Peyer's patch (tissue), 4 donors: Measurements from ENCODE around the gene IMMP2L.

Experiments
- POLR2A ChIP-seq, 2 donors: fragments of 450-650 bp; IDR thresholded peaks; one replicate each; pipeline ENCODE4 v1.5.1; 2017; ENCODE audit warnings: antibody characterized with exemption in 2 of 2, mild to moderate bottlenecking in 2 of 2, moderate library complexity in 2 of 2
- TF ChIP-seq, protein P1 (sequence below), 6 experiments: fragments of 450-650 bp in 4 of 6; fragments of 200-600 bp in 2 of 6; sonication (generic) in 1 of 6; IDR thresholded peaks; one replicate each; pipeline ENCODE4 v1.5.1; 2017 to 2019; ENCODE audit warnings: antibody characterized with exemption in 6 of 6, mild to moderate bottlenecking in 3 of 6, moderate library complexity in 1 of 6

DNA sequence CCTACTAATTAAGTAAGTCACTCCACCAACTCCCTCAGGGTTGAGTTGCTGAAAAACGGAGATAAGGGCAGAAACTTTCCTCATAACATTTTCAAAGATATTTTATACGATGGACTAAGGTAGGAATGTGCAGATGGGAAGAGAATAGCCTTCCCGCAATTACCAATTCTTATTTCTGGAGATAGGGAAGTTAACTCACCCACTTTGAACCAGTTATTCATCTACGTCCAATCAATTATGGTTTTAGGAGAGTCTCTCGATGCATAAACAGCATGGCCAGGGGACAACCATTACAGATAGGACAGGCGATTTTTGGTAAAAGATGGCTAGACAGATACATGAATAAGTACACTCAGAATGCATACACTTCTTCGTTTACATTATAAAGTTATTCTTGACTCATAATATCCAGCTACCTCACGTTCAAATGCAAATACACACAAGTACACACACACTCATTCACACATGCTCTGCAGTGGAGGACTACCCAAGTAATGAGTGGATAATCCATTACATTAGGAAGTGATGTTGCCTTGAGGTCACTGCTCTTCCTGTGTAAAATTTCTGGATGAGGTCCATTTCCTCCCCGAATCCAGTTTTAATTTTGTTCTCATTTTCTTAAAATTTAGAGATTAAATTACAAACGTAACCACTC is 25.2 kb upstream of the IMMP2L start:
- TF ChIP-seq, protein P1, sequence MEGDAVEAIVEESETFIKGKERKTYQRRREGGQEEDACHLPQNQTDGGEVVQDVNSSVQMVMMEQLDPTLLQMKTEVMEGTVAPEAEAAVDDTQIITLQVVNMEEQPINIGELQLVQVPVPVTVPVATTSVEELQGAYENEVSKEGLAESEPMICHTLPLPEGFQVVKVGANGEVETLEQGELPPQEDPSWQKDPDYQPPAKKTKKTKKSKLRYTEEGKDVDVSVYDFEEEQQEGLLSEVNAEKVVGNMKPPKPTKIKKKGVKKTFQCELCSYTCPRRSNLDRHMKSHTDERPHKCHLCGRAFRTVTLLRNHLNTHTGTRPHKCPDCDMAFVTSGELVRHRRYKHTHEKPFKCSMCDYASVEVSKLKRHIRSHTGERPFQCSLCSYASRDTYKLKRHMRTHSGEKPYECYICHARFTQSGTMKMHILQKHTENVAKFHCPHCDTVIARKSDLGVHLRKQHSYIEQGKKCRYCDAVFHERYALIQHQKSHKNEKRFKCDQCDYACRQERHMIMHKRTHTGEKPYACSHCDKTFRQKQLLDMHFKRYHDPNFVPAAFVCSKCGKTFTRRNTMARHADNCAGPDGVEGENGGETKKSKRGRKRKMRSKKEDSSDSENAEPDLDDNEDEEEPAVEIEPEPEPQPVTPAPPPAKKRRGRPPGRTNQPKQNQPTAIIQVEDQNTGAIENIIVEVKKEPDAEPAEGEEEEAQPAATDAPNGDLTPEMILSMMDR (IDR thresholded peaks at IDR 0.05), result no peak
- TF ChIP-seq POLR2A (IDR thresholded peaks at IDR 0.05), result no peak
